AG10803 (cell line): ENCODE results near the gene ADRA2B.
A peak's percentile ranks its signal among the peaks of the same experiment; 100 is the strongest.

Experiments used
- DNase-seq: peaks from one replicate; pipeline ENCODE4 v3.0.0; 2010; ENCODE audit warnings: low read depth
- H3K4me3 ChIP-seq: 2 replicates; pipeline ENCODE4 v1.5.1; 2011; ENCODE audit warnings: mild to moderate bottlenecking, low read length, control low read depth
- TF ChIP-seq, protein P1 (sequence below): conservative IDR thresholded peaks from 2 replicates; pipeline ENCODE4 v1.5.1; 2011; ENCODE audit warnings: mild to moderate bottlenecking, low read length, control low read depth, inconsistent platforms

ADRA2B gene

DNA sequence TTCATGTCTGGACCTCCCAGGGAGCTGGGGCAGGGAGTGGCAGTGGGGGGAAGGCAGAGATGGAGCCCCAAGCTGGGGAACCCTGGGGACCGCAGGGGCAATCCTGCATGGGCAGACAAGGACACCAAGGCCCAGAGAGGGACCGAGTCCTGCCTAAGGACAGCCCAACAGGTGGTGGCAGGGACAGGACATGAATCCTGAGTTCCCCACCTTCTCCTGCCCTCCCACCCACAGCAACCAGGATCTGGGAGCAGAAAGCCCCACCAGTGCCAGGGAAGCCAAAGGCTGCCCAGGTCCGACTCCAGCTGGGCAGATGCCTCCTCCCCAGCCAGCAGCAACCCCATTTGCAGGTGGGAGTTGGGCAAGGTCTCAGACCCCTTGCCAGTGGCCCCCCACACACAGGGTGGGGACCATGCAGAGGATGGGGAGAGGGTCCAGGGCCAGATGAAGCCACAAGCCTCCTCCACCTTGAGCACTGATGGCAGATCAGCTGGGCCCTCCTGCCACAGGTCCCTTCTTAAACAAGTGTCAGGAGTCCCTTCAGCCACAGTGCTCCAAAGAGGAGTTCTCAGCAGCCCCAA is 6.3 kb downstream of the ADRA2B start:
- no peak for DNase-seq
- H3K4me3 ChIP-seq: no peak overlapping the region
- TF ChIP-seq, protein P1, sequence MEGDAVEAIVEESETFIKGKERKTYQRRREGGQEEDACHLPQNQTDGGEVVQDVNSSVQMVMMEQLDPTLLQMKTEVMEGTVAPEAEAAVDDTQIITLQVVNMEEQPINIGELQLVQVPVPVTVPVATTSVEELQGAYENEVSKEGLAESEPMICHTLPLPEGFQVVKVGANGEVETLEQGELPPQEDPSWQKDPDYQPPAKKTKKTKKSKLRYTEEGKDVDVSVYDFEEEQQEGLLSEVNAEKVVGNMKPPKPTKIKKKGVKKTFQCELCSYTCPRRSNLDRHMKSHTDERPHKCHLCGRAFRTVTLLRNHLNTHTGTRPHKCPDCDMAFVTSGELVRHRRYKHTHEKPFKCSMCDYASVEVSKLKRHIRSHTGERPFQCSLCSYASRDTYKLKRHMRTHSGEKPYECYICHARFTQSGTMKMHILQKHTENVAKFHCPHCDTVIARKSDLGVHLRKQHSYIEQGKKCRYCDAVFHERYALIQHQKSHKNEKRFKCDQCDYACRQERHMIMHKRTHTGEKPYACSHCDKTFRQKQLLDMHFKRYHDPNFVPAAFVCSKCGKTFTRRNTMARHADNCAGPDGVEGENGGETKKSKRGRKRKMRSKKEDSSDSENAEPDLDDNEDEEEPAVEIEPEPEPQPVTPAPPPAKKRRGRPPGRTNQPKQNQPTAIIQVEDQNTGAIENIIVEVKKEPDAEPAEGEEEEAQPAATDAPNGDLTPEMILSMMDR: no peak

DNA sequence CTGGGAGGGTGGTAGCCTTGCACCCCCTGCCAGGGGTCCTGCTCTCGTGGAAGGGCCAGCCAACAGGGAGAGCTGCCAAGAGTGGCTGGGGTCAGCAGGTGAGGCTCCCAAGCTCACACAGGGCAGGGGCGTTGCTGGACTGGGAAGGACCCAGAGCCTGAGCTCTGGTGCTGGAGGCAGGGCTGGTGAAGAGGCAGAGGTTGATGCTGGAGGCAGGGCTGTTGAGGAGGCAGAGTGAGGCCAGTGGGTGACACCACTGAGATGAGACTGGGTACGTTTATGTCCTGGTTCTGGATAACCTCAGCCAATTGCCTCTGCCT is 7.0 kb downstream of the ADRA2B start:
- no peak for DNase-seq
- TF ChIP-seq, protein P1: no peak
- no peak overlapping the region for H3K4me3 ChIP-seq

DNA sequence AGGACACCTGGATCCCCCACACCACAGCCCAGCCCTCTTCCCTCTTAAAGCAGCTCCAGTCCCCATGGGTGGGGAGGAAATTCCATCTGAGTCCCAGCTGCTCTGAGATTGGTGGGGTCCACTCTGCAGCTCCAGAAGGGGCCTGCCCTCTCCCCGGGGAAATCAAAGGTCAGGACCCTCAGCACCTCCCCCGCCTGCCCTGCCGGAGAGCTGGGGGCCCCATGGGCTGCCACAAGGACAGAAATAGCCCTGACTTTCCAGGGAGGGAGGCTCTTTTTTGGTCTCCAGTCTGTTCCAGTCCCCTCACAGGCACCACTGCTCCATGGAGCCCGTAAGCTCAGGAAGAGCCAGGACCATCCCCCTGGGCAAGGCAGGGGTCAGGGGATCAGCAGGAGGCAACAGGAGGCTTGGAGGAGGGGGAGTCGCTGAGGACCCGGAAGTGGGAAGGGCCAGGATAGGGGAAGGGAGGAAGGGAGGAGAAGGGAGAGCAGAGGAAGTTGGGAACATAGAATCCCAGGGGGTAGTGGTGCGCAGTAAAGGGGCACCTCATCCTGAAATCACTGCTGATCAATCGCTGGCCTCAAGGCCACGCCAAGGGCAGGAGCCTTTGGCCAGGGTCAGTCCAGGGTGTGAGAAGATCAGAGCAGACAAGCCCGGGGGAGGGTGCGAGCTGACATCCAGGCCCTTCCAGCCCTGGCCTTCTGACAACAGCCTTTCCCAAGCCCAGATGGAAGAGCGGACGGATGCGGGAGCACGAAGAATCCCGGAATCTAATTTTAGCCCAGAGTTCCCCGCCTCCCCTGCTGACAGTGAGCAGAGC is 7.6 kb downstream of the ADRA2B start:
- H3K4me3 ChIP-seq: no peak overlapping the region
- TF ChIP-seq, protein P1: no peak
- DNase-seq: peak; percentile 42

DNA sequence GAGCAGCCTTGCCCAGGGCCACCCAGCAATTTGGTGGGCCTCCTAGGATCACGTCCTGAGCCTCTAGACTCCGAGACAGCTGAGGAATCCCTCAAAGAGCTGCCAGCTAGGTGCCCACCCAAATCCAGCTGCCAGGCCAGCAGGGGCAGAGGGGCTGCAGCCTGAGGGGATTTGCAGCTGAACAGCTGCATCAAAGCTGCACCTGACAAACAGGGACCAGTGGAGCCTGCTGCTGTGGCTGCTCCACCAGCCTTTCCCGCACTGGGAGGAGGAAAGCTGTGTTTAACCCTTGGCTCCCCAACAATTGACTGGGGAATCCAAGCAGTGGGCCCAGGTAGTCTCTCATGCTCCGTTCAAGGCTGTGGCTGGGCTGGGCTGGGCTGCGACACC is 8.2 kb downstream of the ADRA2B start:
- DNase-seq: no peak
- H3K4me3 ChIP-seq: no peak overlapping the region
- TF ChIP-seq, protein P1: no peak

DNA sequence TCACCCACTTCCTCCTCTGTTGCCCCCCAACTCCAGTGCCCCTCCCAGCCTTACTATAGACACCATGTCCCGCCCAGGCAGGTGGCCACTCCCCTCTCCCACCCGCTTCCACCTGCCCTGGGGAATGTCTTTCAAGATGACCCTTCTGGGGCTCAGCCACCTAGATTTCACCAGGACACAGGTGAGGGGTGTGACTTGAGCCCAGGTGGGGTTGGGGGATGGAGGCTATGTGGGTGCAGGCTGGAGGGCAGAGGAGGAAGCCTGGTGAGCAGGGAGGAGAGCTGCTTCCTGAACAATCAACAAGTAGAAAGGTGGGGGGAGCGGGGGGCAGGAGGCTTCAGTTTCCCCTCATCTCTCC is 8.7 kb downstream of the ADRA2B start:
- TF ChIP-seq, protein P1: no peak
- H3K4me3 ChIP-seq: no peak overlapping the region

DNA sequence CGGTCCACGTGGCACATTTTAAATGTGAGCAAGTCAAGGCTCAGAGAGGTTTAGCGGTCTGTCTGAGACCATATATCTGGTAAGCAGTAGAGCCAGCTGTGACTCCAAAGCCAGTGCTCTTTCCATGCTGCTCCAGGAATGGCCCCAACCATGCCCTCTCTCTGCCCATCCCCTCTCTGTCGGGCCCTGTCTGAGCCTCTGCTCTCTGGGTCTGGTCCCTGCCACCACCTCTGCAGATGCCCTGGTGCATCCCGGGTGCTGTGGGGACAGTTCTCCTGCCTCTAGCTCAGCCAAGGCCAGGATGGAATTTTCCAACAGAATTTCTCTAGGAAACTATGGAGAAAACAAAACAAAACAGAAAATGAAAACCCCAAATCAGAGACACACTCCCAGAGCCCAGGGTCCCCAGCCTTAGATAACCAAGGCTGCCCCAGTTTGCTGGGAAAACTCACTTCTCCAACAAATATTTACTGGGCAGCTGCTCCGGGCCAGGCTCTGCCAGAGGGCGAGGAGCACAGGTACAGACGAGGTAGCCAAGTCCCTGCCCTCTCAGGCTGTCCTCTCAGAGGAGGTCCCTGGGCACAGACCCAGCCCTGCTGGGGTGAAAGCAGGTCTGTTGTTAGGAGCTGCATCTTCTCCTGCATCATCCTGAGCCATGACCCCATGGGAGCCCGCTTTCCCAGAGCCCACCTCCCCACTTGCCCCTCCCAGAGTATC is 9.2 kb downstream of the ADRA2B start:
- no peak overlapping the region for H3K4me3 ChIP-seq
- TF ChIP-seq, protein P1: no peak

More for the DNA sequence above, 8.7 kb downstream of the ADRA2B start:
- no peak for DNase-seq

More for the DNA sequence above, 9.2 kb downstream of the ADRA2B start:
- DNase-seq: no peak
